Activated CD4-positive, alpha-beta T cell treated with anti-CD3 and anti-CD28 coated beads, Interleukin-2, amount 10 ng/mL, durations not matched to agents 7 days and 5 days (primary cell): ENCODE measurements around the gene FRAT2. TPM values are rescaled to one million over a fixed set of nuclear protein-coding genes. Genes with fewer than 3 reads are reported as not detected.

ENCODE experiments used
- CTCF ChIA-PET: fragments of 350-600 bp; sonication (Branson Sonifier 250); formaldehyde crosslinking; loops from one replicate; lab custom pipeline; 2021; ENCODE audit warnings: antibody characterized with exemption; lab: Charles Lee
- POLR2A ChIA-PET: fragments of 350-600 bp; sonication (Branson Sonifier 250); formaldehyde crosslinking; loops from one replicate; lab custom pipeline; 2021; ENCODE audit warnings: antibody characterized with exemption; lab: Charles Lee
- DNase-seq: peaks from one replicate; pipeline ENCODE4 v3.0.0-alpha.2; 2020
- H3K27ac Mint-ChIP-seq: one replicate; pipeline ENCODE4 v1.8.0; 2021; ENCODE audit warnings: mild to moderate bottlenecking, moderate library complexity, mixed read lengths
- H3K27me3 Mint-ChIP-seq: one replicate; pipeline ENCODE4 v1.8.0; 2021; ENCODE audit warnings: mixed read lengths
- H3K36me3 Mint-ChIP-seq: one replicate; pipeline ENCODE4 v1.8.0; 2021; ENCODE audit warnings: low read depth, mixed read lengths
- H3K4me1 Mint-ChIP-seq: one replicate; pipeline ENCODE4 v1.8.0; 2021; ENCODE audit warnings: mixed read lengths
- H3K4me3 Mint-ChIP-seq: one replicate; pipeline ENCODE4 v1.8.0; 2021; ENCODE audit warnings: mild to moderate bottlenecking, moderate library complexity, mixed read lengths
- H3K9me3 Mint-ChIP-seq: one replicate; pipeline ENCODE4 v1.8.0; 2021; ENCODE audit warnings: mixed read lengths
- total RNA-seq, 2 experiments: library from RNA; stranded (reverse); gene quantifications; one replicate each; pipeline ENCODE4 v1.2.3, GENCODE V29; 2021

The FRAT2 gene
- total RNA-seq, 2 experiments from 2014 or later, result 9.0 to 10.7 TPM

GRCh38 chr10:97366572-97366971 lies 32.0 kb upstream of the FRAT2 start:
- DNase-seq, result no peak
- POLR2A ChIA-PET, result no interaction called here
- peaks cover 10% of the 10 kb centered on the region for H3K36me3 Mint-ChIP-seq
- no peaks in the 10 kb centered on the region for H3K9me3 Mint-ChIP-seq
- no peaks in the 10 kb centered on the region for H3K27me3 Mint-ChIP-seq
- H3K4me3 Mint-ChIP-seq, result no peak overlapping the region
- CTCF ChIA-PET, result interaction anchor here (0.5 to 2.3 kb wide), 3 partner anchors 8 to 83 kb away, joined by 3 to 6 read pairs (median 4); no protein-coding TSS in a partner anchor
- no peaks in the 10 kb centered on the region for H3K4me1 Mint-ChIP-seq
- H3K27ac Mint-ChIP-seq, result no peak overlapping the region

GRCh38 chr10:97365761-97366351 lies 31.3 kb upstream of the FRAT2 start:
- Mint-ChIP-seq H3K9me3 (no peaks in the 10 kb centered on the region), H3K27me3 (no peaks in the 10 kb centered on the region), H3K27ac (peak overlapping the region; percentile 46), H3K36me3 (peaks cover 10% of the 10 kb centered on the region), H3K4me1 (no peaks in the 10 kb centered on the region), H3K4me3 (no peak overlapping the region)
- POLR2A ChIA-PET, result no interaction called here
- CTCF ChIA-PET, result interaction anchor here (2.3 kb wide), 1 partner anchor 10 kb away, joined by 6 read pairs; no protein-coding TSS in a partner anchor
- DNase-seq, result no peak

DNA sequence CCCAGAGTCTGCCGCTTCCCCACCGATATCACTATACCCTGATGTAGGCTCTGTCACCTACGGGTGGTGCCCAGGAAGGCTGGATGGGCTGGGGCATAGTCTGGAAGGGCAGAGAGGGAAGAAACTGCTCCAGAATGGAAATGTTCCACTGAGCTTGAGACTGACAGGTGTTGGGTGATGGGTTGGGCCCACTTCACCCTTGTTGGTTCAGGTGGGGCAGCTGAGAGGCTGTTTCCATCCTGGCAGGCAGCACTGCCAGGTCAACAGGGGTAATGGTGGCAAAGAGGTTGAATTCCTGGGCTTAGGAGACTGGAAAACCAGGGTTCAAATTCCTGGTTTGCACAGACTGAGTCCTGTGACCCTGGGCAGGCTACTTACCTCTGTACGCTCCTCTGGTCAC lies 28.5 kb upstream of the FRAT2 start:
- peaks cover 10% of the 10 kb centered on the region for H3K36me3 Mint-ChIP-seq
- CTCF ChIA-PET, result no interaction called here

GRCh38 chr10:97362310-97363033 lies 27.9 kb upstream of the FRAT2 start:
- H3K36me3 Mint-ChIP-seq, result peaks cover 9% of the 10 kb centered on the region
- peak overlapping the region; percentile 15 for H3K27ac Mint-ChIP-seq
- H3K4me1 Mint-ChIP-seq, result no peaks in the 10 kb centered on the region
- CTCF ChIA-PET, result interaction anchor here (1.1 to 1.7 kb wide), 2 partner anchors 13 to 17 kb away, joined by 3 to 5 read pairs; no protein-coding TSS in a partner anchor
- POLR2A ChIA-PET, result no interaction called here
- no peak overlapping the region for H3K4me3 Mint-ChIP-seq
- no peaks in the 10 kb centered on the region for H3K9me3 Mint-ChIP-seq
- no peaks in the 10 kb centered on the region for H3K27me3 Mint-ChIP-seq
- DNase-seq, result no peak

More for the DNA sequence above, 28.5 kb upstream of the FRAT2 start:
- Mint-ChIP-seq H3K27me3 (no peaks in the 10 kb centered on the region), H3K27ac (no peak overlapping the region), H3K4me1 (no peaks in the 10 kb centered on the region), H3K4me3 (no peak overlapping the region), H3K9me3 (no peaks in the 10 kb centered on the region)
- POLR2A ChIA-PET, result no interaction called here
- no peak for DNase-seq

GRCh38 chr10:97361537-97361901 lies 27.0 kb upstream of the FRAT2 start:
- Mint-ChIP-seq H3K27me3 (no peaks in the 10 kb centered on the region), H3K9me3 (no peaks in the 10 kb centered on the region), H3K4me3 (no peak overlapping the region), H3K4me1 (no peaks in the 10 kb centered on the region), H3K36me3 (peaks cover 9% of the 10 kb centered on the region), H3K27ac (no peak overlapping the region)
- CTCF ChIA-PET, result interaction anchor here (0.9 to 1.7 kb wide), 3 partner anchors 12 to 50 kb away, joined by 3 to 5 read pairs (median 4); no protein-coding TSS in a partner anchor
- DNase-seq, result no peak
- POLR2A ChIA-PET, result interaction anchor here (0.5 kb wide), 1 partner anchor 418 kb away, joined by 3 read pairs; no protein-coding TSS in a partner anchor

DNA sequence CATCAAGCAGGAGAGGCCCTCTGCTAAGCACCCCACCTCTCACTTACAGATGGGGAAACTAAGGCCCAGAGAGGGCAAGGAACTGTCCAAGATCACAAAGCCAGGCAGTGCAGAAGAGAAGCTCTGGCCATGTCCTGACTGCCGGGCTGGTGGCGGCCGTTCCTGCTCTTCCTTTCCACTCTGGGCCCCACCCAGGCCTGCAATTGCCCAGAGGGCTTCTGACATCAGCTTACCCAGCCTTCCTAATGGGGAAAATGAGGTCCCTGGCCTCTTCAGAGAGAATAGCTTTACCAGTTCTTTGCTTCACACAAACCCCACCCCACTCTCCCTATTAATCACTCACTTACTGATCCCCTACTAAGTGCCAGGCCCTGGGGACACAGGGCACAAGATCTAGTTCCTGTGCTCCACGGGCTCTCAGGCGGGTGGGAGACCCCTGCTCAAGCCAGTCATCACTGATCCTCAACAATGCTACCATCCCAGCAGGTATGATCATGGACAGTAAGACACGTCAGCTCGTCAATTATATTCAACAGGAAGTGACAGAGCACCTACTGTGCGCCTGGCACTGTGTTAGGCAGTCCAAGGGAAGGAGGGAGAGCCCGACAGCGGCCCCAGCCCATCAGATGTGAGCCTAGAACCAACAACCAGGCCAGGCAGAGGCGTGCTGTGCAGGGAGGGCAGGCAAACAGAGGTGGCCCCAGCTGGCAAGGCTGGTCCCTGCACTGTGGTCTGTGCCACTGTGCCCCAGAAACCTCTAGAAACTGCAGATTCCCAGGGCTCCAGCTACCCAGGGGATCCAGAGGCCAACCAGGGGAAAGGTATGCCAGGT lies 26.4 kb upstream of the FRAT2 start:
- ChIA-PET POLR2A (interaction anchor here (0.5 kb wide), 1 partner anchor 418 kb away, joined by 3 read pairs; no protein-coding TSS in a partner anchor), CTCF (interaction anchor here (0.9 to 1.7 kb wide), 4 partner anchors 10 to 49 kb away, joined by 3 to 5 read pairs (median 4); no protein-coding TSS in a partner anchor)
- Mint-ChIP-seq H3K36me3 (peaks cover 12% of the 10 kb centered on the region), H3K4me3 (no peak overlapping the region), H3K27me3 (no peaks in the 10 kb centered on the region), H3K9me3 (no peaks in the 10 kb centered on the region), H3K4me1 (no peaks in the 10 kb centered on the region), H3K27ac (peak overlapping the region; percentile 20)
- DNase-seq, result no peak

DNA sequence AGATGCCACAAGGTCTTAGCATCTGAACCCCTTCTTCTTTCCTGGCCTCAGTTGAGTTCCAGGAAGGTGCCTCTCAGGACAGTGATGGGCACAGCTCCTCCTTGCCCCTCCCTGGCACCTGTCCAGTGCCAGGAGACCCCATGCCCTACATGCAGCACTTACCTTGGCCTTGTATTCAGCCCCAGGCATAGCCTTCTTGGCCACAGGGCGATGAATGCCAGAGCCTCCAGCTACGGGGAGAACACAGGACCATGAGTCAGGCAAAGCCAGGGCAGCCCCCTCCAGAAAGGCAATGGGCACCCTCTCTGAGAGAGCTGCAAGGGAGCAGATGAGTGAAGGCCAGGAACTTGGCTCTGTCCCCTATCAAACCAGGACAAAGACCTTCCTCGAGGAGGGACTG lies 24.3 kb upstream of the FRAT2 start:
- no peaks in the 10 kb centered on the region for H3K9me3 Mint-ChIP-seq
- DNase-seq, result no peak
- CTCF ChIA-PET, result interaction anchor here (0.6 to 2.1 kb wide), 8 partner anchors 8 to 501 kb away, joined by 3 to 10 read pairs (median 4); no protein-coding TSS in a partner anchor
- H3K4me3 Mint-ChIP-seq, result no peak overlapping the region
- H3K27me3 Mint-ChIP-seq, result no peaks in the 10 kb centered on the region
- no peaks in the 10 kb centered on the region for H3K4me1 Mint-ChIP-seq
- POLR2A ChIA-PET, result interaction anchor here (0.6 kb wide), 1 partner anchor 41 kb away, joined by 3 read pairs; no protein-coding TSS in a partner anchor
- H3K27ac Mint-ChIP-seq, result no peak overlapping the region
- peaks cover 7% of the 10 kb centered on the region for H3K36me3 Mint-ChIP-seq

- H3K27ac Mint-ChIP-seq, result no peak overlapping the region
- no peaks in the 10 kb centered on the region for H3K9me3 Mint-ChIP-seq
- no peaks in the 10 kb centered on the region for H3K4me1 Mint-ChIP-seq
- CTCF ChIA-PET, result interaction anchor here (0.5 to 2.1 kb wide), 7 partner anchors 8 to 501 kb away, joined by 3 to 10 read pairs (median 4); no protein-coding TSS in a partner anchor
- H3K36me3 Mint-ChIP-seq, result peaks cover 7% of the 10 kb centered on the region
- POLR2A ChIA-PET, result no interaction called here
- no peaks in the 10 kb centered on the region for H3K27me3 Mint-ChIP-seq
- no peak overlapping the region for H3K4me3 Mint-ChIP-seq
- no peak for DNase-seq
Measured at GRCh38 chr10:97358349-97358748, 23.8 kb upstream of the FRAT2 start.

GRCh38 chr10:97356918-97357317 lies 22.4 kb upstream of the FRAT2 start:
- Mint-ChIP-seq H3K27ac (no peak overlapping the region), H3K9me3 (no peaks in the 10 kb centered on the region), H3K36me3 (peaks cover 7% of the 10 kb centered on the region), H3K27me3 (no peaks in the 10 kb centered on the region), H3K4me1 (no peaks in the 10 kb centered on the region), H3K4me3 (no peak overlapping the region)
- POLR2A ChIA-PET, result no interaction called here
- no peak for DNase-seq
- CTCF ChIA-PET, result interaction anchor here (0.5 to 2.1 kb wide), 4 partner anchors 10 to 585 kb away, joined by 3 to 10 read pairs (median 4); no protein-coding TSS in a partner anchor

DNA sequence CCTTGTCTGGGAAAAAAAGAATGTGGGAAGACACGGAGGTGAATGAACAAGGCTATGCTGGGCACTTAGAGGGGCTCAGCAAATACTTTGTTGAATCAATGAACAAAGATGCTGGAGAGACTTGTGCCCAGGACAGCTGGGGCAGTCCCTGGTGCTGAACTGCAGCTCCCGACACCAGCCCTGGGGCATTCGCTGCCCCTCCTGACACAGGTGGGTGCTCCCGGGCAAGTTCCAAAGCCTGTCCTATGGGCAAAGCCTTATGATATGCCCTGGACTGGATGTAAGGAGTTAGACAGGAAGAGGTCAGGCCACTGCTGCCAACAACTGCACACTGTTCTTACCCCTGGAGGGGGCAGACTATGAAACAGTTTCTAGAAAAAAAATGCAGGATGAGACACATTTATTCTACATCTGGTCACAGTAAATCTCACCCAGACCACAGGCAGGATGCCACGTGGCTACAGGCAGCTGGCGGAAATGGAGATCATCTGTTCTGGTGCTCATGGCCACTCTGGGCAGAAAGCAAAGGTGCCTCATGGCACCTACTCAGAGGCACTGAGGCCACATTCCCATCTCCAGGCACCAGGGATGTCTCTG lies 21.9 kb upstream of the FRAT2 start:
- ChIA-PET CTCF (interaction anchor here (1.0 to 2.1 kb wide), 4 partner anchors 9 to 59 kb away, joined by 3 to 10 read pairs (median 4); no protein-coding TSS in a partner anchor), POLR2A (no interaction called here)
- no peak overlapping the region for H3K27ac Mint-ChIP-seq
- no peaks in the 10 kb centered on the region for H3K27me3 Mint-ChIP-seq
- peaks cover 7% of the 10 kb centered on the region for H3K36me3 Mint-ChIP-seq
- no peaks in the 10 kb centered on the region for H3K9me3 Mint-ChIP-seq
- no peak for DNase-seq
- no peak overlapping the region for H3K4me3 Mint-ChIP-seq
- no peaks in the 10 kb centered on the region for H3K4me1 Mint-ChIP-seq

- Mint-ChIP-seq H3K27me3 (no peaks in the 10 kb centered on the region), H3K9me3 (no peaks in the 10 kb centered on the region), H3K27ac (no peak overlapping the region), H3K4me3 (no peak overlapping the region), H3K36me3 (peaks cover 7% of the 10 kb centered on the region), H3K4me1 (no peaks in the 10 kb centered on the region)
- DNase-seq, result peak; percentile 16
- ChIA-PET POLR2A (no interaction called here), CTCF (interaction anchor here (1.0 to 1.2 kb wide), 2 partner anchors 10 to 58 kb away, joined by 3 to 6 read pairs; no protein-coding TSS in a partner anchor)
Measured at GRCh38 chr10:97355571-97355975, 21.0 kb upstream of the FRAT2 start.

DNA sequence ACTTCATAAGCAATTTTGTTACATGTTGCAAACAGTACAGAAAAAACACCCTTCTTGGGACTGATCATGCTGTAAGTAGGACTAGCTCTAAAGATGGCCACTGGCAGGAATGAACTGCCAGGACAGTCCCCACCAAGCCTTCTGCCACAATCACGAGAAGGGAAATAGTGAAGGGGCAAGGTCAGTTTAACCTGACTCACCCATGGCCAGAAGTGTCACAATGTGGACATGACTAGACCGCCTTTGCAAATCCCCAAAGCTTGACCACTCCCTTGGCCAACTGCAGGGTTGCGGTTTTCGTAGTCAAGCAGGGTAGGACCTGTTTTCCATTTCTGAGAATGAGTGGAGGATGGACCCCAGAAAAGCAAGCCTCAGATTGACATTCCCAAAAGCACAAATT lies 19.4 kb upstream of the FRAT2 start:
- Mint-ChIP-seq H3K9me3 (no peaks in the 10 kb centered on the region), H3K36me3 (peaks cover 7% of the 10 kb centered on the region), H3K4me3 (no peak overlapping the region), H3K4me1 (no peaks in the 10 kb centered on the region), H3K27me3 (no peaks in the 10 kb centered on the region), H3K27ac (no peak overlapping the region)
- ChIA-PET CTCF (interaction anchor here (0.6 kb wide), 1 partner anchor 15 kb away, joined by 3 read pairs; no protein-coding TSS in a partner anchor), POLR2A (no interaction called here)
- no peak for DNase-seq
